ENCODE results near the gene ATP8B3.
A peak's percentile ranks its signal among the peaks of the same experiment; 100 is the strongest.

DNA sequence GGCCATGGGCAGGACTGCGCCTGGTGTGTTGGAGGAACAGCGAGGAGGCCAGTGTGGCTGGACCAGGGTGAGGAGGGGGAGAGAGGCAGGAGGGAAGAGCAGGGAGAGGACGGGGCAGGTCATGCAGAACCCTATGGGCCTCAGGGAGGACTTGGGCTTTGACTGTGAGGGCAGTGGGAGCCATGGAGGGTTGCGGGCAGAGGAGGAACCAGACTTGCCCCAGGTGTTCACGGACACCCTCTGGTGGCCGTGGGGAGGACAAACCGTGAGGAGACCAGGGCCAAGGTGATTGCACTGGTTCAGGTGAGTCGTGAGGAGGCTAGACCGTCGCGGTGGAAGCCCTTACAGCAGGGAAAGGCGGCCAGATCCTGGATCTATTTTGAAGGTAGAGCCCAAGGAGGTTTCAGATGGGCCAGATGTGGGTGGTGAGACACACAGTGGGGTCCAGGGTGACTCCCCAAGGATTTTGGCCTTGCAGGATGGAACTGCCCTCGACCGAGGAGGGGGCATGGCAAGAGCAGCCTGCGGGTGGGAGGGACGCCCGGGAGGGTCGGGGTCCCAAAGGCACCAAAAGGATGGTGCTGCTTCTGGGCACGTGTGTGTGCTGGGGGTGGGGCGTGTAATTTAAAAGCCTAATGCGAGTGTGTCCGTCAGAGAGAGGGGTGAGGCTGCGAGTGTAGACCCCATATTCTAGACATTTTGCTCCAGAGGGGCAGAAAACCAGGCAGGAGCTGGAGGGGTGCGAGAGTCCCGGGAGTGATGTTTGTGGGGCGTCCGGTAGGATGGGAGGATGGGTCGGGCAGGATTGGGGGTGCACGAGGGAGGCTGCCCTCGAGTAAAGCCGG, 39.0 kb upstream of the ATP8B3 start:
- TF ChIP-seq, protein P1, sequence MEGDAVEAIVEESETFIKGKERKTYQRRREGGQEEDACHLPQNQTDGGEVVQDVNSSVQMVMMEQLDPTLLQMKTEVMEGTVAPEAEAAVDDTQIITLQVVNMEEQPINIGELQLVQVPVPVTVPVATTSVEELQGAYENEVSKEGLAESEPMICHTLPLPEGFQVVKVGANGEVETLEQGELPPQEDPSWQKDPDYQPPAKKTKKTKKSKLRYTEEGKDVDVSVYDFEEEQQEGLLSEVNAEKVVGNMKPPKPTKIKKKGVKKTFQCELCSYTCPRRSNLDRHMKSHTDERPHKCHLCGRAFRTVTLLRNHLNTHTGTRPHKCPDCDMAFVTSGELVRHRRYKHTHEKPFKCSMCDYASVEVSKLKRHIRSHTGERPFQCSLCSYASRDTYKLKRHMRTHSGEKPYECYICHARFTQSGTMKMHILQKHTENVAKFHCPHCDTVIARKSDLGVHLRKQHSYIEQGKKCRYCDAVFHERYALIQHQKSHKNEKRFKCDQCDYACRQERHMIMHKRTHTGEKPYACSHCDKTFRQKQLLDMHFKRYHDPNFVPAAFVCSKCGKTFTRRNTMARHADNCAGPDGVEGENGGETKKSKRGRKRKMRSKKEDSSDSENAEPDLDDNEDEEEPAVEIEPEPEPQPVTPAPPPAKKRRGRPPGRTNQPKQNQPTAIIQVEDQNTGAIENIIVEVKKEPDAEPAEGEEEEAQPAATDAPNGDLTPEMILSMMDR (conservative IDR thresholded peaks at IDR 0.05; ENCODE audit: low read depth in 2 of 2), result peak; percentile 55 to 65
- TF ChIP-seq EZH2 (IDR thresholded peaks at IDR 0.05; ENCODE audit: low read depth, unreplicated experiment) (no peak), ZNF462 (CRISPR knock-in tag; IDR thresholded peaks at IDR 0.05) (no peak), EZH2phosphoT487 (IDR thresholded peaks at IDR 0.05; ENCODE audit: unreplicated experiment) (no peak), POLR2AphosphoS5 (IDR thresholded peaks at IDR 0.05; ENCODE audit: low read depth) (no peak), STAT1 (IDR thresholded peaks at IDR 0.05; ENCODE audit: unreplicated experiment) (no peak), ZNF331 (CRISPR knock-in tag; IDR thresholded peaks at IDR 0.05; ENCODE audit: low read depth) (no peak)
- TF ChIP-seq, protein P2, sequence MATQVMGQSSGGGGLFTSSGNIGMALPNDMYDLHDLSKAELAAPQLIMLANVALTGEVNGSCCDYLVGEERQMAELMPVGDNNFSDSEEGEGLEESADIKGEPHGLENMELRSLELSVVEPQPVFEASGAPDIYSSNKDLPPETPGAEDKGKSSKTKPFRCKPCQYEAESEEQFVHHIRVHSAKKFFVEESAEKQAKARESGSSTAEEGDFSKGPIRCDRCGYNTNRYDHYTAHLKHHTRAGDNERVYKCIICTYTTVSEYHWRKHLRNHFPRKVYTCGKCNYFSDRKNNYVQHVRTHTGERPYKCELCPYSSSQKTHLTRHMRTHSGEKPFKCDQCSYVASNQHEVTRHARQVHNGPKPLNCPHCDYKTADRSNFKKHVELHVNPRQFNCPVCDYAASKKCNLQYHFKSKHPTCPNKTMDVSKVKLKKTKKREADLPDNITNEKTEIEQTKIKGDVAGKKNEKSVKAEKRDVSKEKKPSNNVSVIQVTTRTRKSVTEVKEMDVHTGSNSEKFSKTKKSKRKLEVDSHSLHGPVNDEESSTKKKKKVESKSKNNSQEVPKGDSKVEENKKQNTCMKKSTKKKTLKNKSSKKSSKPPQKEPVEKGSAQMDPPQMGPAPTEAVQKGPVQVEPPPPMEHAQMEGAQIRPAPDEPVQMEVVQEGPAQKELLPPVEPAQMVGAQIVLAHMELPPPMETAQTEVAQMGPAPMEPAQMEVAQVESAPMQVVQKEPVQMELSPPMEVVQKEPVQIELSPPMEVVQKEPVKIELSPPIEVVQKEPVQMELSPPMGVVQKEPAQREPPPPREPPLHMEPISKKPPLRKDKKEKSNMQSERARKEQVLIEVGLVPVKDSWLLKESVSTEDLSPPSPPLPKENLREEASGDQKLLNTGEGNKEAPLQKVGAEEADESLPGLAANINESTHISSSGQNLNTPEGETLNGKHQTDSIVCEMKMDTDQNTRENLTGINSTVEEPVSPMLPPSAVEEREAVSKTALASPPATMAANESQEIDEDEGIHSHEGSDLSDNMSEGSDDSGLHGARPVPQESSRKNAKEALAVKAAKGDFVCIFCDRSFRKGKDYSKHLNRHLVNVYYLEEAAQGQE (IDR thresholded peaks at IDR 0.05; ENCODE audit: unreplicated experiment), result no peak

All from GM23338 (cell line).